ENCODE measurements around the gene RNF224. TPM values are rescaled to one million over a fixed set of nuclear protein-coding genes. Genes with fewer than 3 reads are reported as not detected.

The RNF224 gene
- total and polyA plus RNA-seq, 2 of the 13 experiments (the other 11 are each of a cell fraction or from before 2014, with no cell fraction given) = 0.09 TPM; not detected in 1

GRCh38 chr9:137253717-137254623, 26.7 kb downstream of the RNF224 start (continued):
- TF ChIP-seq HIVEP1 (CRISPR knock-in tag; IDR thresholded peaks at IDR 0.05) (peak; percentile 74; the same call in 1 of the 2 replicates), EEA1 (CRISPR knock-in tag; IDR thresholded peaks at IDR 0.05; ENCODE audit: borderline replicate concordance) (0 out of 2 replicates have a peak, but pooled peaks have one; percentile 20), NRL (CRISPR knock-in tag; IDR thresholded peaks at IDR 0.05; ENCODE audit: borderline replicate concordance) (no peak), ZNF670 (CRISPR knock-in tag; IDR thresholded peaks at IDR 0.05; ENCODE audit: borderline replicate concordance) (no peak), ZNF235 (CRISPR knock-in tag; IDR thresholded peaks at IDR 0.05; ENCODE audit: borderline replicate concordance) (no peak), HOMEZ (CRISPR knock-in tag; IDR thresholded peaks at IDR 0.05; ENCODE audit: low read depth) (no peak), ZMYM3 (CRISPR knock-in tag; IDR thresholded peaks at IDR 0.05) (peak; percentile 68), ZNF776 (CRISPR knock-in tag; IDR thresholded peaks at IDR 0.05) (peak; percentile 60; the same call in 1 of the 2 replicates), ZHX1 (CRISPR knock-in tag; IDR thresholded peaks at IDR 0.05; ENCODE audit: low read depth) (no peak), BHLHE40 (IDR thresholded peaks at IDR 0.05; ENCODE audit: low read length) (no peak), MATR3 (CRISPR knock-in tag; IDR thresholded peaks at IDR 0.05) (no peak), ZMAT5 (CRISPR knock-in tag; IDR thresholded peaks at IDR 0.05; ENCODE audit: borderline replicate concordance, low read depth) (no peak), ZNF512B (CRISPR knock-in tag; IDR thresholded peaks at IDR 0.05; ENCODE audit: borderline replicate concordance) (no peak), ARNT2 (CRISPR knock-in tag; IDR thresholded peaks at IDR 0.05; ENCODE audit: low read depth) (no peak), CENPT (CRISPR knock-in tag; IDR thresholded peaks at IDR 0.05; ENCODE audit: low read depth) (no peak), ZSCAN30 (CRISPR knock-in tag; IDR thresholded peaks at IDR 0.05) (no peak), CCAR2 (optimal IDR thresholded peaks at IDR 0.05; ENCODE audit: low read depth, low read length) (no peak), TOPORS (CRISPR knock-in tag; IDR thresholded peaks at IDR 0.05) (no peak; the same call in 1 of the 2 replicates), SMC3 (IDR thresholded peaks at IDR 0.05; ENCODE audit: low read length) (no peak), ZNF652 (CRISPR knock-in tag; IDR thresholded peaks at IDR 0.05; ENCODE audit: borderline replicate concordance, low read depth) (no peak), NCOR1 (IDR thresholded peaks at IDR 0.05; ENCODE audit: borderline replicate concordance, low read length) (no peak), MYNN (CRISPR knock-in tag; IDR thresholded peaks at IDR 0.05; ENCODE audit: low read depth) (no peak)
